Hematopoietic multipotent progenitor cell treated with erythropoietin and hydrocortisone succinate and interleukin-3 and kit ligand, for 8 days (in vitro differentiated cells): ENCODE data around the gene SOX1.

ENCODE experiments used
- DNase-seq: peaks from one replicate; pipeline ENCODE4 v3.0.0-alpha.2; 2015

SOX1 gene

GRCh38 chr13:112073245-112074138 lies 6.5 kb downstream of the SOX1 start:
- DNase-seq = no peak

DNA sequence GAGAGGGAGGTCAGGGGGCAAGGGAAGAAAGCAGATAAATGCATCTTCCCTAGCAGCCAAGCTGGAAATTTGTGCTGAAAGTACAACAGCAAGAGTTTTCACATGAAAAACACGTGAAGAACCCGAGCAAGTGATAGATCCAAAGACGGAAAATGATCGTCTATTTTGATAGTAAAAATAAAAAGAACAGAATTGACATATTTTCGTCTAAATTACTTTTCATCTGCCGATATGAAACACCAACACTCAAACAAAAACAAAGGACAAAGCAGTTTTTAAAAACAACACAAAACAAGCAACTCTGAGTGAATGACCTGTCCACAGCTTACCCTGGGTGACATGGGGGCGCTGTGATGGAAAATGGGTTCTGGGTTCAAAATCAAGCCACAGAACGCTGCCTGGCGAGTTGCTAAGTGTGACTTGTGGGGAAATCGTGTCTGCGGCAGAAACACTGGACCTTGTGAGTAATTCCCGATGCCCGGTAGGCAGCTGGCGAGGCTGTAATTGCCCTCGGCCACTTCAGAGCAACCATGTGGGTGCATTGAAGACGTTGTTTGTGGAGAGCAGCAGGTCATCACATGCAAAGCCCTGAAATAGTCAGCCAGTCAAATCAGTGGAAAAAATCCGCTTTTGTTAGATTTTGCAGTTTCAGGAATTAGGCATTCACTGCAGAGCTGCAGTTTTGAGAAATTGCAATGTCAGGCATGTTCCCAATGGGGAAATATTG lies 7.4 kb downstream of the SOX1 start:
- no peak for DNase-seq

DNA sequence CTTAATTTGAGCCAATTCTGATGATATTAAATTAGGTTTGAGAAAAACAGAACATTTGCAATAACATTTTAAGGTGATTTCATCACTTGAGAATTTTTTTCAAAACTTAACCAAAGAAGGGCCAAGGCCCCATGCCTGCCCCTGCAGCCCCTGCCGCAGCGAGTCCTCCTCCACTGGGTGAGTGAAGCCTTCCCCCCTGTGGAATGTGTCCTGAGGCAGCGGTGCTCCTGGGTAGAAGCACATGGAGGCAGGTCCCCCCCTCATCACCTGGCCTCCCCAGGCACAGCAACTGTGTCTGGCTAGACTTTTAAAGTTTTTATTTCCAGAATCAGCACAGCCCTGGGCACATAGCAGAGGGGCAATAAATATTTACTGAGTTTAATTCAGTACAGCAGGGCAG lies 10.8 kb downstream of the SOX1 start:
- no peak for DNase-seq

DNA sequence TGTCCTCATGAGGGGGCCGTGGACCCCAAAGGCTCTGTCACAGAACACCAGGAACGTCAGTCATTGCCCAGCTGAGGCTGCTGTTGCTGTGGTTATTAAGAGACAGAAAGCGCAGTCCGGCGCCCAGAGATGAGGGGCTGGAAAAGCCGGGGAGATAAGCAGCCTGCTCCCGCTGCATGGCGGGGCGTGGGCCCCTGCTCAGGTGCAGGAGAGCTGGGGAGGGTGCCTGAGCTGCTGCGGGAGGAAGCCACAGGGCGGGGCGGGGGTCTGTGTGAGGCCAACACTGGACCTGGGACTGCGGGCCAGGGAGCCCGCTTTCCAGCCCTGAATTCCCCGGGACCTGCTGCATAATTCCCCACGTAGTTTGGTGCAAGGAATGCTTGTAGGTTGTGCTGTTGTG lies 11.3 kb downstream of the SOX1 start:
- no peak for DNase-seq

DNA sequence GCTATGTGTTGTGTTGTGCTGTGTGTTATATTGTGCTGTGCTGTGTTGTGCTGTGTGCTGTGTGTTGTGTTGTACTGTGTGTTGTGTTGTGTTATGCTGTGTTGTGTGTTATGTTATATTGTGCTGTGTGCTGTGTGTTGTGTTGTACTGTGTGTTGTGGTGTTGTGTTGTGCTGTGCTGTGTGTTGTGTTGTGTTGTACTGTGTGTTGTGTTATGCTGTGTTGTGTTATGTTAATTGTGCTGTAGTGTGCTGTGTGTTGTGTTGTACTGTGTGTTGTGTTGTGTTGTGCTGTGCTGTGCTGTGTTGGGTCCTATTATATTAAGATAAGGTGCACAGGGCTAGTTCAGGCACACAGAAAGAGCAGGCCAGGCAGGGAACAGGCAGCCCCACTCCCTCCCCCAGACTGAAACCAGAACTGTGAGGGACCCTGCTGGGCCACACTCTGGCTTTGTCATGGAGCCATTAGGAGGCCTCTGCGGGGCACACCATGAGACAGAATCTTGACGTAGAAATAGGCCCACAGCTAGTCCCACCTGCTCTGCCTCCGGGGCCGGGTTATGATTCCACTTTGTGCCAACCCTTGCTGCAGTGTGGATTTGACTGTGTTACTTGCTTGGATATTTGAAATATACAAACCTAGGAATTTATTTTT lies 12.1 kb downstream of the SOX1 start:
- no peak for DNase-seq

GRCh38 chr13:112079696-112080095 lies 12.7 kb downstream of the SOX1 start:
- no peak for DNase-seq

- no peak for DNase-seq
Measured at GRCh38 chr13:112083971-112084370, 17.0 kb downstream of the SOX1 start.

DNA sequence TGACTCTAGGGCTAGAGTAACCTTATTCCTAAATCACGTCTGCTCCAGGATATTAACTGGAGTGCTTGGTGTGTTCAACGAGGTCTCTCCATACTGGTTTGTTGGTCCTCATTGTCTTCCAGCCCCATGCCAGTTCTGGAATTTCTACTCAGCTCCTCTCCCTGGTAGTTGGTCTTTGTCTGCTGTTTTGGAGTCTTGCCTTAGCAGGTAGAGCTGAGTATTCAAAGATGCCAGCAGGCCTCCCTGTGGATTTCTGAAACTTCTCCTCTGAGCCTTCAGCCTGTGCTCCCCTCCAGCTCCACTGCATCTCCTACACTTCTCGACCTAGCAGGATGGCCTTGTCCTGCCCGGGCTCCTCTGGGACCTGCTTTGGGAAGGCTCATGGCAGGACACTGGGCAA lies 25.5 kb downstream of the SOX1 start:
- DNase-seq = no peak

- DNase-seq = no peak
Measured at GRCh38 chr13:112095354-112095753, 28.4 kb downstream of the SOX1 start.

GRCh38 chr13:112096959-112097358 lies 30.0 kb downstream of the SOX1 start:
- no peak for DNase-seq

DNA sequence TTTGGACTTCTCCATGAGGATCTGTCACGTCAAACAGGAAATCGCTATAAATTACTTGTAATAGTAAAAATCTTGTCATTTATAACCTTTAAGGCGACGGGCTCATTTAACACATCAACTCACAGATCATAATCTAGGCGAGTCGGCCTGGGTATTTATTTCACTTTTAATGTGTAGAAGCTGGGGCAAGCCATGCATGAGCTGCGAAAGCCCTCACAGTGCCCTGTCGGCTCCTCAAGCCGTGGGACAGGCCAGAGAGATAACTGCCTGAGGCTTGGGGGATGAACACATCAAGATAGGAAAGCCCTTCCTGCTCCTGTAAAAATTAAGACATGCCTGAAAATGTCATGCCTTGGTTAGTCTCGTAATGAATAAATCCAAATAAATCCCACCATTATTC lies 30.8 kb downstream of the SOX1 start:
- DNase-seq = no peak

DNA sequence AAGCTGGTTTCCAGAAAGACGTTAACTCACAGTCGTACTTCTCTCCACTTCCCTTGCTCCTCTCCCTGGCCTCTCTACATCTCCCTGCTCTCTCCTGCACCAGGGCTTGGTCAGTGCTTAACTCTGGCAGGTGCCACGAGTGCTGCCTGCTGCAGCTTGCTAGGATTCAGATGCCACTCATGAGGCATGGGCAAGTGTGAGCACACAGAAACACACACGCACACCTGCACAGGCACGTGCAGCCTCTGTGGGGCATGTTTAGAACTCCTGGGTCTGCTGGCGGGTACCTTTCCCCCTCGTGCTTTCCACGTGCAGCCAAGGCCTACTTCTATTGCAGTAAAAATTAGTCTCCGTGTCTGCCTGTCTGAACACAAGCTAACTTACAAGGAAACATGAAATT lies 31.8 kb downstream of the SOX1 start:
- no peak for DNase-seq

- peak; percentile 25 for DNase-seq
Measured at GRCh38 chr13:112101360-112101930, 34.5 kb downstream of the SOX1 start.

GRCh38 chr13:112102243-112102642 lies 35.3 kb downstream of the SOX1 start:
- peak; percentile 4 for DNase-seq

- no peak for DNase-seq
Measured at GRCh38 chr13:112103260-112103838, 36.4 kb downstream of the SOX1 start.

DNA sequence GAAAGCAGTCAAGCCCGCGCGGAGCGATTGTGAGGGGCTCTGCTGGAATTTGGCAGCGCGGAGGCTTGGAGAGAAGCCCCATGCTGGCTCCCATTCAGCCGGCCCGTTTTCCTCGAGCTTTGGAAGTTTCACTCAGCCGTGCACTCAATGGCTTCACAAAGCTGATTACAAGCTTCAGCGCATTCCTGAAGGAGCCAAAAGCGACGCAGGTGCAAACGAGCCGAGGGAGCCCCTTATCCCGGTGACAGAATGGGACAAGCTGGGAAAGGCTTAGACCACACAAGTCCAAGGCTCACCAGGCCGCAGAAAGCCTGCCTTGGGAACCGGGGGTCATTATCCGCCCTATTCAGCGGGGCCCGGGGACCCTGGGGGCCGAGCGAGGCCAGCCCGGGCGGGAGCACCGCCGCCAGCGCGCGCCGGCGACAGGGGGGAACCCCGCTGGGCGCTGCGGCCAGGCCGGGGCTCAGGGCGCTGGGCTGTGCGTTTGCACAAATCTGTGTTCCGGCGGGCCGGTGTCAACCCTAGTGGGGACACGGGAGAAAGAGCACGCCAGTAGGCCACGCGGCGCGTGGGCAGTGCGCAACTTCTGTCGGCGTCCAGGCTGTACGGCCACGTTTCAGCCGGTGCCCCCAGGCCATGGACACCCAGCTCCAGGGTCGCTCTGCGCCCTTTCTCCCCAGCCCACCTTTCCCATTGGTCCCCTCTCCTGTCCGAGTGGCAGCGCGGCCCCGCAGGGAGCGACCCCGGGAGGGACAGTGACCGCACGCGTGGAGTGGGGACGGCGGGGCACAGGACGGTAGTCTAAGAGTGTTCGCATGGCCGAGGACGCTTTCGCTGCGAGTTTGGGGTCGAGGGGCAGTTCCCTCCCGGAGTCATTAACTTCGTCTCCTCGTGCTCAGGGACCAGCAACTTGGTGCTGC lies 37.3 kb downstream of the SOX1 start:
- DNase-seq = no peak

GRCh38 chr13:112104881-112105234 lies 37.9 kb downstream of the SOX1 start:
- DNase-seq = no peak

- no peak for DNase-seq
Measured at GRCh38 chr13:112105244-112105681, 38.3 kb downstream of the SOX1 start.

DNA sequence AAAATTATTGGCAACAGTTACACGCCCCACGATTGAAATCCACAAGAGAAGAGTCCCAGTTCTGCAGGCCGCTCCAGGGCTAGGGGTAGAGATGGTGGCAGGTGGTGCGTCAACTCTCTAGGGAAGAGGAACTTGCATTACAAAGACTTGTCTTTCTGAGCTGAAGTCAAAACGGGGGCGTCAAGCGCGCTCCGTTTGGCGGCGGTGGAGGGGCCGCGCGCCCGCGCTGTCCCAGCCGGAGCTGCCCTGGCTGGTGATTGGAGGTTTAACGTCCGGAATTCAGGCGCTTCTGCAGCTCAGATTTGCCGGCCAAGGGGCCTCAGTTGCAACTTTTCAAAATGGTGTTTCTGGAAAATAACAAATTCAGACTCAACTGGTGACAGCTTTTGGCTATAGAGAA lies 38.9 kb downstream of the SOX1 start:
- no peak for DNase-seq

- no peak for DNase-seq
Measured at GRCh38 chr13:112106478-112107141, 39.7 kb downstream of the SOX1 start.

DNA sequence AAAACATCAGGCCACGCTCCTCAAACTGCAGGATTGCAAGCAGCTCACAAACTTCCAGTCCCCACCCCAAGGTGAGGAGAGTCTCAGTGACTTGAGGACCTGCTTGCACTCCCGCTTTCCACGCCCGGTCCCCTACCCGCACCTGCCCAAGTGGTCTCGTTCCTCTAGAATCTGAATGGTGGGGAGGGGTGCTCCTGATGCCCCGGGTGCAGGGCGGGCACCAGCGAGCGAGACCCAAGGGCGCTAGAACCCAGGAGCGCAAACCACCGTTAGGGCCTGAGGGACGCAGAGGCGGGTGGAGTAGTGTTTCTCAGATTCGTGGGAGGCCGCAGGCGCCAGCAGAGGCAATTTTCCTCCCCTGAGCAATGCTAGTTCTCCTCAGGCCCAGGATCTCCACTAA lies 40.3 kb downstream of the SOX1 start:
- no peak for DNase-seq
